AG04449 (cell line): ENCODE data around the gene PPIL6.

Source experiments
- CTCF ChIA-PET: fragments of 350-600 bp; formaldehyde crosslinking; extraction: SDS; loops from one replicate; lab custom pipeline; 2021; ENCODE audit warnings: antibody characterized with exemption; lab: Yijun Ruan, JAX
- POLR2A ChIA-PET: fragments of 400-600, 350-600 bp; formaldehyde crosslinking; extraction: SDS; loops from one replicate; lab custom pipeline; 2020; ENCODE audit warnings: antibody characterized with exemption, inconsistent platforms; lab: Yijun Ruan, JAX
- DNase-seq: peaks from one replicate; pipeline ENCODE4 v3.0.0-alpha.2; 2010; ENCODE audit warnings: low read depth, low spot score
- H3K4me3 ChIP-seq: 2 replicates; pipeline ENCODE4 v1.5.1; 2011; ENCODE audit warnings: low read depth, mild to moderate bottlenecking, control low read depth, low read length
- CTCF ChIP-seq: IDR thresholded peaks from one replicate; pipeline ENCODE4 v1.5.1; 2011; ENCODE audit warnings: mild to moderate bottlenecking, moderate library complexity, low read length, control low read depth, inconsistent platforms; ENCODE audit not compliant: insufficient read depth; ENCODE audit errors: missing control alignments

PPIL6 gene

GRCh38 chr6:109383438-109383940, 56.9 kb downstream of the PPIL6 start:
- ChIA-PET POLR2A (interaction anchor here (0.6 to 1.7 kb wide), 3 partner anchors 72 to 537 kb away, joined by 3 to 6 read pairs (median 3); partner anchors contain the start of gene MICAL1), CTCF (interaction anchor here (1.1 to 6.0 kb wide), 26 partner anchors 10 to 842 kb away, joined by 3 to 137 read pairs (median 6); partner anchors contain the start of gene CEP57L1)
- no peak for TF ChIP-seq CTCF
- H3K4me3 ChIP-seq, result peak overlapping the region; percentile 93
- no peak for DNase-seq

- peak; percentile 70 for DNase-seq
- H3K4me3 ChIP-seq, result peak overlapping the region; percentile 93
- CTCF ChIA-PET, result interaction anchor here (1.0 to 6.0 kb wide), 26 partner anchors 9 to 841 kb away, joined by 3 to 137 read pairs (median 6); partner anchors contain the start of genes CEP57L1 and SMPD2
- POLR2A ChIA-PET, result interaction anchor here (0.5 to 2.1 kb wide), 10 partner anchors 9 to 536 kb away, joined by 3 to 7 read pairs (median 3); partner anchors contain the start of genes CEP57L1, MICAL1, SESN1 and SMPD2
- peak; percentile 9 for TF ChIP-seq CTCF
Observed at GRCh38 chr6:109382576-109383437, 57.6 kb downstream of the PPIL6 start.

- CTCF ChIA-PET, result interaction anchor here (1.0 to 6.0 kb wide), 14 partner anchors 11 to 840 kb away, joined by 3 to 137 read pairs (median 6); partner anchors contain the start of genes CEP57L1 and SMPD2
- no peak for TF ChIP-seq CTCF
- peak within 1 kb of the TSS; percentile 93 for H3K4me3 ChIP-seq
- DNase-seq, result no peak
- POLR2A ChIA-PET, result interaction anchor here (0.5 to 2.1 kb wide), 8 partner anchors 9 to 287 kb away, joined by 3 to 7 read pairs (median 4); partner anchors contain the start of genes CEP57L1, MICAL1, SESN1 and SMPD2
Observed at GRCh38 chr6:109381747-109382575, 58.5 kb downstream of the PPIL6 start, which contains the start of gene CD164. Gene CD164, minus strand, starts transcription at chr6:109382467. Its CDS starts 89 bp downstream, at chr6:109382378.

GRCh38 chr6:109381061-109381746, 59.2 kb downstream of the PPIL6 start:
- POLR2A ChIA-PET, result interaction anchor here (2.1 kb wide), 1 partner anchor 60 kb away, joined by 7 read pairs; the partner anchor contains the start of gene SMPD2

More at GRCh38 chr6:109381061-109381746, 59.2 kb downstream of the PPIL6 start:
- TF ChIP-seq CTCF, result no peak
- peak overlapping the region; percentile 93 for H3K4me3 ChIP-seq
- DNase-seq, result no peak
- CTCF ChIA-PET, result interaction anchor here (6.0 kb wide), 1 partner anchor 194 kb away, joined by 137 read pairs; no protein-coding TSS in a partner anchor
